Measurements from ENCODE around the gene SLC6A3. TPM values are rescaled to one million over a fixed set of nuclear protein-coding genes. Genes with fewer than 3 reads are reported as not detected.

The SLC6A3 gene
- polyA plus RNA-seq, 3 donors = not detected

- no peak for DNase-seq
- H3K79me2 ChIP-seq (ENCODE audit: insufficient read depth, low read length) = no peaks in the 10 kb centered on the region
- no peak overlapping the region for H3K4me3 ChIP-seq (replicated peaks in 1 of 3; ENCODE audit: low read depth in 2 of 3, low read length in 3 of 3)
- H3K36me3 Mint-ChIP-seq = no peaks in the 10 kb centered on the region
- H3K9ac ChIP-seq (ENCODE audit: insufficient read depth, low read length, poor library complexity, severe bottlenecking) = no peak overlapping the region
- H3K9me3 Mint-ChIP-seq = peaks cover 0 to 5% (median 4%) of the 10 kb centered on the region in 7 donors
- no peak overlapping the region for H3K4me2 ChIP-seq (replicated peaks; ENCODE audit: extremely low read depth, low read length, poor library complexity, severe bottlenecking)
- H4K20me1 ChIP-seq (ENCODE audit: insufficient read depth, low read length) = no peaks in the 10 kb centered on the region
- no peaks in the 10 kb centered on the region for H3K36me3 ChIP-seq (replicated peaks in 1 of 2; ENCODE audit: control insufficient read depth in 1 of 2, insufficient read depth in 2 of 2, low read length in 2 of 2)
- no peak for TF ChIP-seq CTCF (IDR thresholded peaks at IDR 0.05)
- H3K27ac ChIP-seq (ENCODE audit: low read depth in 1 of 2, low read length in 2 of 2) = no peak overlapping the region
- no peak overlapping the region for H3K4me3 Mint-ChIP-seq
- peaks cover 11 to 28% of the 10 kb centered on the region in 2 donors for H3K27me3 ChIP-seq (ENCODE audit: control insufficient read depth in 2 of 2, insufficient read depth in 2 of 2, low read length in 2 of 2)
- intact Hi-C loops (cut with micrococcal nuclease) = no loop called here
- no peaks in the 10 kb centered on the region for H3K4me1 ChIP-seq (ENCODE audit: control insufficient read depth in 1 of 2, insufficient read depth in 2 of 2, low read length in 2 of 2)
- 95% methylated on average over 3 of the region's 3 CpGs for WGBS (ENCODE audit: insufficient coverage)
- H3K27me3 Mint-ChIP-seq (ENCODE audit: low read depth in 3 of 3) = peaks cover 29 to 50% (median 39%) of the 10 kb centered on the region in 3 donors
- no peaks in the 10 kb centered on the region for H3K9me3 ChIP-seq (replicated peaks in 1 of 2; ENCODE audit: control insufficient read depth in 1 of 2, insufficient read depth in 1 of 2, low read length in 2 of 2)
- H2AFZ ChIP-seq (ENCODE audit: insufficient read depth, low read depth, low read length, poor library complexity, severe bottlenecking) = no peak overlapping the region
- H3K27ac Mint-ChIP-seq = no peak overlapping the region
- H3K4me1 Mint-ChIP-seq = no peaks in the 10 kb centered on the region
Measured at GRCh38 chr5:1440098-1440493, 5.1 kb downstream of the SLC6A3 start.

GRCh38 chr5:1439388-1440097 is 5.7 kb downstream of the SLC6A3 start:
- H3K27ac Mint-ChIP-seq = no peak overlapping the region
- H3K9me3 Mint-ChIP-seq = peaks cover 0 to 5% (median 4%) of the 10 kb centered on the region in 7 donors
- no peak overlapping the region for H3K4me3 ChIP-seq (replicated peaks in 1 of 3; ENCODE audit: low read depth in 2 of 3, low read length in 3 of 3)
- no peaks in the 10 kb centered on the region for H3K79me2 ChIP-seq (ENCODE audit: insufficient read depth, low read length)
- 88% methylated on average over 11 of the region's 15 CpGs for WGBS (ENCODE audit: insufficient coverage)
- peaks cover 7 to 23% of the 10 kb centered on the region in 2 donors for H3K27me3 ChIP-seq (ENCODE audit: control insufficient read depth in 2 of 2, insufficient read depth in 2 of 2, low read length in 2 of 2)
- no peak overlapping the region for H3K4me2 ChIP-seq (replicated peaks; ENCODE audit: extremely low read depth, low read length, poor library complexity, severe bottlenecking)
- peaks cover 25 to 46% (median 35%) of the 10 kb centered on the region in 3 donors for H3K27me3 Mint-ChIP-seq (ENCODE audit: low read depth in 3 of 3)
- H4K20me1 ChIP-seq (ENCODE audit: insufficient read depth, low read length) = no peaks in the 10 kb centered on the region
- no peaks in the 10 kb centered on the region for H3K4me1 Mint-ChIP-seq
- H3K4me3 Mint-ChIP-seq = no peak overlapping the region
- no peak overlapping the region for H3K27ac ChIP-seq (ENCODE audit: low read depth in 1 of 2, low read length in 2 of 2)
- no peak overlapping the region for H2AFZ ChIP-seq (ENCODE audit: insufficient read depth, low read depth, low read length, poor library complexity, severe bottlenecking)
- no peaks in the 10 kb centered on the region for H3K36me3 Mint-ChIP-seq
- no peaks in the 10 kb centered on the region for H3K36me3 ChIP-seq (replicated peaks in 1 of 2; ENCODE audit: control insufficient read depth in 1 of 2, insufficient read depth in 2 of 2, low read length in 2 of 2)
- TF ChIP-seq CTCF (IDR thresholded peaks at IDR 0.05) = no peak
- DNase-seq = no peak
- no peak overlapping the region for H3K9ac ChIP-seq (ENCODE audit: insufficient read depth, low read length, poor library complexity, severe bottlenecking)
- H3K9me3 ChIP-seq (replicated peaks in 1 of 2; ENCODE audit: control insufficient read depth in 1 of 2, insufficient read depth in 1 of 2, low read length in 2 of 2) = no peaks in the 10 kb centered on the region
- intact Hi-C loops (cut with micrococcal nuclease) = no loop called here
- H3K4me1 ChIP-seq (ENCODE audit: control insufficient read depth in 1 of 2, insufficient read depth in 2 of 2, low read length in 2 of 2) = no peaks in the 10 kb centered on the region
